Measurements from ENCODE around the gene SENP7.
"Not testable (repeated sequence)": the region's sequence is repeated elsewhere in the genome, so short reads cannot be mapped to it uniquely, and the experiment has no call there.

DNA sequence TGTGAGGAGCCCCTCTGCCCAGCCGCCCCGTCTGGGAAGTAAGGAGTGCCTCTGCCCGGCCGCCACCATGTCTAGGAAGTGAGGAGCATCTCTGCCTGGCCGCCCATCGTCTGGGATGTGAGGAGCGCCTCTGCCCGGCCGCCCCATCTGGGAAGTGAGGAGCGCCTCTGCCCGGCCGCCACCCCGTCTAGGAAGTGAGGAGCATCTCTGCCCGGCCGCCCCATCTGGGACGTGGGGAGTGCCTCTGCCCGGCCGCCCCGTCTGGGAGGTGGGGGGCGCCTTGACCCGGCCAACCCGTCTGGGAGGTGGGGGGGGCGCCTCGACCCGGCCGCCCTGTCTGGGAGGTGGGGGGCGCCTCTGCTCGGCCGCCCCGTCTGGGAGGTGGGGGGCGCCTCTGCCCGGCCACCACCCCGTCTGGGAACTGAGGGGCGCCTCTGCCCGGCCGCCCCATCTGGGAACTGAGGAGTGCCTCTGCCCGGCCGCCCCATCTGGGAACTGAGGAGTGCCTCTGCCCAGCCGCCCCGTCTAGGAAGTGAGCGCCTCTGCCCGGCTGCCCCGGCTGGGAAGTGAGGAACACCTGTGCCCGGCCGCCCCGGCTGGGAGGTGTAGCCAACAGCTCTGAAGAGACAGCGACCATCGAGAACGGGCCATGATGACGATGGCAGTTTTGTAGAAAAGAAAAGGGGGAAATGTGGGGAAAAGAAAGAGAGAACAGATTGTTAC lies 38.5 kb upstream of the SENP7 start:
- TF ChIP-seq FOXK2 (IDR thresholded peaks at IDR 0.05); NFRKB (IDR thresholded peaks at IDR 0.05); SUZ12 (IDR thresholded peaks at IDR 0.05); ELF4 (IDR thresholded peaks at IDR 0.05); FOXM1 (IDR thresholded peaks at IDR 0.05; ENCODE audit: borderline replicate concordance): not testable (repeated sequence)

Measured in HEK293T (cell line).